Endothelial cell of umbilical vein (primary cell): ENCODE results near the gene DIDO1. TPM values are rescaled to one million over a fixed set of nuclear protein-coding genes. Genes with fewer than 3 reads are reported as not detected.

ENCODE experiments used
- BruUV-seq: library from RNA; stranded (reverse); fragments of 400-500 nt; replicated peaks from 2 replicates; lab custom pipeline; 2021; lab: Mats Ljungman, UMichigan
- CTCF ChIA-PET: fragments of 300-600, 350-600 bp; sonication (Branson Sonifier 250); formaldehyde crosslinking; loops from one replicate; lab custom pipeline; 2021; ENCODE audit warnings: antibody characterized with exemption, inconsistent platforms; lab: Charles Lee
- POLR2A ChIA-PET: fragments of 300-600, 350-600 bp; sonication (Branson Sonifier 250); formaldehyde crosslinking; loops from one replicate; lab custom pipeline; 2021; ENCODE audit warnings: antibody characterized with exemption, inconsistent platforms; lab: Charles Lee
- DNase-seq: peaks from one replicate; pipeline ENCODE4 v3.0.0-alpha.2; 2011; ENCODE audit warnings: low read depth, low spot score
- FAIRE-seq: peaks from 2 replicates; lab custom pipeline; 2011; peaks lifted over from hg19 to GRCh38; lab: Jason Lieb, UNC
- H2AFZ ChIP-seq: 2 replicates; pipeline ENCODE4 v1.6.0; 2012; ENCODE audit warnings: low read depth, low read length, control low read depth, inconsistent platforms
- H3K27ac ChIP-seq: 2 replicates; pipeline ENCODE4 v1.5.1; 2011; ENCODE audit warnings: low read depth, mild to moderate bottlenecking, control low read depth, low read length, moderate library complexity; ENCODE audit not compliant: insufficient read depth
- H3K27me3 ChIP-seq, 2 experiments: 2 replicates each; pipeline versions ENCODE4 v1.6.0 to v1.6.1; 2011; ENCODE audit warnings: low read length in 2 of 2, mixed read lengths in 1 of 2; ENCODE audit not compliant: control insufficient read depth in 2 of 2, insufficient read depth in 2 of 2
- H3K36me3 ChIP-seq, 2 experiments: 2 replicates in 1 of 2; 3 replicates in 1 of 2; pipeline ENCODE4 v1.5.1; 2011; ENCODE audit warnings: low read length in 2 of 2, mild to moderate bottlenecking in 1 of 2, moderate library complexity in 1 of 2; ENCODE audit not compliant: control insufficient read depth in 2 of 2, insufficient read depth in 2 of 2; ENCODE audit errors: extremely low read depth in 1 of 2
- H3K4me1 ChIP-seq: 3 replicates; pipeline ENCODE4 v1.5.1; 2011; ENCODE audit warnings: mild to moderate bottlenecking, low read length; ENCODE audit not compliant: control insufficient read depth, insufficient read depth; ENCODE audit errors: extremely low read depth
- H3K4me2 ChIP-seq: 2 replicates; pipeline ENCODE4 v1.6.1; 2011; ENCODE audit warnings: low read length, control low read depth, mixed read lengths; ENCODE audit not compliant: insufficient read depth
- H3K4me3 ChIP-seq, 3 experiments: fragments of 200-600 bp in 1 of 3; sonication (generic), shearing (Covaris generic) in 1 of 3; replicated peaks in 1 of 3; 2 replicates each; pipeline ENCODE4 v1.5.1; 2011 to 2016; ENCODE audit warnings: control low read depth in 3 of 3, low read length in 3 of 3, mild to moderate bottlenecking in 2 of 3, inconsistent platforms in 1 of 3, low read depth in 1 of 3, moderate library complexity in 1 of 3; ENCODE audit not compliant: insufficient read depth in 1 of 3
- H3K79me2 ChIP-seq: 2 replicates; pipeline ENCODE4 v1.6.0; 2012; ENCODE audit warnings: low read length, inconsistent platforms; ENCODE audit not compliant: control insufficient read depth, insufficient read depth
- H3K9ac ChIP-seq: replicated peaks from 2 replicates; pipeline ENCODE3; 2011; ENCODE audit warnings: low read length, control low read depth; ENCODE audit not compliant: insufficient read depth; ENCODE audit errors: extremely low read depth
- H3K9me1 ChIP-seq: replicated peaks from 3 replicates; pipeline ENCODE4 v1.6.0; 2011; ENCODE audit warnings: mild to moderate bottlenecking, low read length; ENCODE audit not compliant: control insufficient read depth, insufficient read depth; ENCODE audit errors: extremely low read depth
- H3K9me3 ChIP-seq: replicated peaks from 2 replicates; pipeline ENCODE4 v1.5.1; 2012; ENCODE audit warnings: low read length, inconsistent platforms; ENCODE audit not compliant: control insufficient read depth, insufficient read depth
- H4K20me1 ChIP-seq: replicated peaks from 2 replicates; pipeline ENCODE3; 2011; ENCODE audit warnings: mild to moderate bottlenecking, low read length; ENCODE audit not compliant: control insufficient read depth, insufficient read depth; ENCODE audit errors: extremely low read depth
- CTCF ChIP-seq, 2 donors: IDR thresholded peaks; 1 replicate in 1 of 2; 2 replicates in 1 of 2; pipeline ENCODE4 v1.5.1; 2011; ENCODE audit warnings: low read length in 2 of 2, mild to moderate bottlenecking in 2 of 2, moderate library complexity in 2 of 2, control low read depth in 1 of 2, inconsistent platforms in 1 of 2, low read depth in 1 of 2; ENCODE audit not compliant: insufficient read depth in 1 of 2; ENCODE audit errors: extremely low read depth in 1 of 2
- EZH2 ChIP-seq: IDR thresholded peaks from 2 replicates; pipeline ENCODE4 v1.6.1; 2012; ENCODE audit warnings: borderline replicate concordance, low read depth, mild to moderate bottlenecking, moderate library complexity, low read length, inconsistent platforms; ENCODE audit not compliant: severe bottlenecking
- FOS ChIP-seq: IDR thresholded peaks from 2 replicates; pipeline ENCODE4 v1.6.1; 2011; ENCODE audit warnings: mild to moderate bottlenecking, low read length, moderate library complexity, borderline replicate concordance; ENCODE audit not compliant: insufficient read depth
- GATA2 ChIP-seq: IDR thresholded peaks from 2 replicates; pipeline ENCODE4 v1.7.0; 2011; ENCODE audit warnings: low read depth, mild to moderate bottlenecking, moderate library complexity, mixed read lengths, low read length; ENCODE audit not compliant: insufficient read length, insufficient read depth
- JUN ChIP-seq: IDR thresholded peaks from 2 replicates; pipeline ENCODE4 v1.6.1; 2011; ENCODE audit warnings: borderline replicate concordance, low read depth; ENCODE audit not compliant: insufficient read length, insufficient read depth
- MYC ChIP-seq: IDR thresholded peaks from one replicate; pipeline ENCODE4 v1.6.1; 2011; ENCODE audit warnings: mild to moderate bottlenecking, low read depth, low read length
- POLR2A ChIP-seq: IDR thresholded peaks from 2 replicates; pipeline ENCODE4 v1.6.1; 2012; ENCODE audit warnings: low read depth, mild to moderate bottlenecking, control low read depth, low read length
- POLR2AphosphoS5 ChIP-seq: IDR thresholded peaks from 2 replicates; pipeline ENCODE4 v1.6.1; 2012; ENCODE audit warnings: low read depth, mild to moderate bottlenecking, control low read depth, low read length, moderate library complexity; ENCODE audit not compliant: insufficient read depth
- dilution Hi-C: fragments of 300-500 bp; cut with MboI; formaldehyde crosslinking; loops from one replicate; pipeline ENCODE4 v1.15.0; 2019; ENCODE audit warnings: low sequenced_read_pairs; ENCODE audit not compliant: extremely low pct_ligation_motif_present
- intact Hi-C: fragments of 100-400 bp; cut with micrococcal nuclease; formaldehyde crosslinking; loops from one replicate; pipeline ENCODE4 v1.10.0; 2022
- polyA plus RNA-seq, 4 experiments: library from polyadenylated mRNA; depleted of rRNA in 3 of 4; stranded (reverse) in 3 of 4; unstranded in 1 of 4; fragments of >200 nt; gene quantifications; 2 replicates each; pipeline versions ENCODE4 v1.2.1 to v1.2.3, GENCODE V29; 2011 to 2012; ENCODE audit warnings: missing spikeins in 1 of 4
- total RNA-seq: library from RNA; stranded (reverse); gene quantifications from 2 replicates; pipeline ENCODE4 v1.2.3, GENCODE V29; 2021
- TF ChIP-seq, protein P1 (sequence below): IDR thresholded peaks from 2 replicates; pipeline ENCODE4 v1.6.1; 2011; ENCODE audit not compliant: insufficient read depth, insufficient read length

The DIDO1 gene
- total and polyA plus RNA-seq, 2 donors (not counting 3 experiments of a cell fraction or from before 2014, with no cell fraction given) = 22.1 to 51.2 TPM

DNA sequence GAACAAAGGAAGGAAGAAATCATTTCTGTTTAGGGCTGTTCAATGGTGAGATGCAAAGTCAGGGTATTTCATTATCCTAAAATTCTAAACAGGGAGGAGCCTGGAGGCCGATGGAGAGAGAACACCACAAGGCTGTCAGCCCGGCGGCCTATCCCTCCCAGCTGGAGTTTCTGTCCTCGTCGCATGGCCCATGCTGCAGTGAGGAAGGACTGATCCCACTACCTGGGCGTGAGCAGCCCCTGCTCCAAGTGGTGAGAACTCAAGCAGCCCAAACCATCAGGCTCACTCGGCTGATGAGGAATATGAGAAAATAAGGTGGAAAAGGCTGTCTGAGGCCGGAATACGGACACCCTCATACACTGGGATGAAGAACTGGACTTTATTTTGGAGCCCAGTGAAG, 30.8 kb downstream of the DIDO1 start:
- Histone ChIP-seq H3K27me3 (no peaks in the 10 kb centered on the region), H3K9me1 (no peaks in the 10 kb centered on the region), H3K4me3 (no peak overlapping the region), H3K79me2 (no peaks in the 10 kb centered on the region), H4K20me1 (no peaks in the 10 kb centered on the region), H3K9ac (no peak overlapping the region), H3K4me1 (no peaks in the 10 kb centered on the region), H2AFZ (no peak overlapping the region), H3K9me3 (no peaks in the 10 kb centered on the region), H3K27ac (no peak overlapping the region), H3K36me3 (peaks cover 25 to 35% of the 10 kb centered on the region in 2 experiments), H3K4me2 (no peak overlapping the region)
- no TSS peak for BruUV-seq
- TF ChIP-seq JUN (no peak), MYC (no peak), POLR2AphosphoS5 (no peak), POLR2A (no peak), GATA2 (no peak), EZH2 (no peak), CTCF (IDR thresholded peaks at IDR 0.05; ENCODE audit: extremely low read depth in 1 of 2, insufficient read depth in 1 of 2, low read depth in 1 of 2, low read length in 2 of 2) (no peak), FOS (no peak)
- TF ChIP-seq, protein P1, sequence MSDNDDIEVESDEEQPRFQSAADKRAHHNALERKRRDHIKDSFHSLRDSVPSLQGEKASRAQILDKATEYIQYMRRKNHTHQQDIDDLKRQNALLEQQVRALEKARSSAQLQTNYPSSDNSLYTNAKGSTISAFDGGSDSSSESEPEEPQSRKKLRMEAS = no peak
- dilution Hi-C loops (no loop called here), intact Hi-C loops (no loop called here)
- CTCF ChIA-PET = interaction anchor here (1.7 kb wide), 2 partner anchors 18 to 77 kb away, joined by 4 read pairs; no protein-coding TSS in a partner anchor
- DNase-seq (no peak), FAIRE-seq (no peak)
- POLR2A ChIA-PET = no interaction called here
